ENCODE results near the gene AMIGO1. TPM values are rescaled to one million over a fixed set of nuclear protein-coding genes. Genes with fewer than 3 reads are reported as not detected.
A peak's percentile ranks its signal among the peaks of the same experiment; 100 is the strongest.

AMIGO1 gene
- total RNA-seq = 18.4 TPM
- long read RNA-seq, full-length matches to known transcripts = 22 of 37 reads
- long read RNA-seq, partial matches to known transcripts = 0 of 37 reads
- long read RNA-seq, other reads (novel, unspliced or antisense) = 15 of 37 reads

DNA sequence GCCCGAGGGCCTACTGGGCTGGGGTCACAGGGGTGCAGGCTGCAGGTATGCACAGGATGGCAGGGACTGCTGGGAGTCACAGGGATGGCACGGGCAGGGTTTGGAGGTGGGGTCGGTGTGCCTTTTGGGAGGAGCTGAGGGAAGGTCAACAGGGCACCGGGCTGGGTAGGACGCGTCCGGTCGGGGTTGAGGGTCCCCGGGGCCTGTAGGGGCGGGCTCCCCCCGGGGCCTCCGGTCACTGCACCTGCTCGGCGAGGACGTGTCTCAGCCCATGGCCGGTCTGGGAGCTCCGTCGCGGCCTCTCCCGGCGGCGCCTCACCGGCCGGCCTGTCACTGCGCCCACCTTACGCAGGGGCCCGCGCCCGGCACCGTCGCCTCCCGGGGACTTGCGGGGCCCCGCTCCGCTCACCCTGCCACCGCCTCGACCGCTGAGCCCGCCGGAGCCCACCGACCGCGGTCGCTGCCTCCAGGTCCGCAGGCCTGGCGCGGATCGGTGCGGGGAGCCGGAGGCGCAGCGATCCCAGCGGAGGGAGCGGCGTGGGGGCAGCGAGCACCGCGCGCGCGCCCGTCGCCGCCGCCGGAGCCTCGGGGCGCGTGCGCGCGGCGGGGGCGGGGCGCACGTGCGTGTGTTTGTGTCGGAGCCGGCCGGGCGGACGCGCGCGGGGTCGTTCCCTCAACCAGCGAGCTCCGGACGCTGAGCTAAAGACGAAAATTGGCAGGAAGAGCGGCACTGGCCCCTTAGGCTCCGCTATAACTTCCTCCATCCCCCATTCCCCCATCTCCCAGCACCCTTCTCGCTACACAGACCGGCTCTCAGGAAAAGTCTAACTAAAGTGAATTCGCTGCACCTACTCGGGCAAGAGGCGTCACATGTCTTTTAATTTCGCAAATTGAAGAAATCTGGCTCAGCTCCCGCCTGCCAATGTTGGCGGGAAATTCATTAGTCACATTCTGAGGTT lies at the start of gene AMIGO1:
TSS of gene AMIGO1 (minus strand) at position 552 of the 959 bp plus-strand sequence. CDS start 815 bp downstream, outside the sequence.
- DNase-seq (peak; percentile 86), ATAC-seq (peak; percentile 91)
- intact Hi-C loops (cut with micrococcal nuclease) = no loop called here

DNA sequence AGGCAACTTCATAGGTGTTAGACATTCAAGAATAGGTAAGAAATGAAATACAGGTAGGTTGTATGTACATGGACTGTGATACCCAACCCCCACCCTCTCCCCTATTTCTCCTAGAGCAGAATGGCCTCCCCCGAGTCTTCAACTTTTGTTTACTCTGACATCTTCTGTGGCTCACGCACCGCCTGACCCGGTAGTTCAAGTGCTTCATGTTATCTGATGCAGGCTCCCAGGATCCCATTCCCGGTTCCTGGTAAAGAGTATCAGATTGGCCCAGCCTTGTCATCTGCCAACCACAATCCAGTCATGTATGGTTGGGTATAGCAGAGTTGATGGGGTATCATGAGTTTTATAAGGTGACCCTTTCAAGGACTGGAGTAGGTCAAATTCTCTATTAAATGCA lies 48.0 kb upstream of the AMIGO1 start:
- ATAC-seq = no peak
- intact Hi-C loops (cut with micrococcal nuclease) = no loop called here
- no peak for DNase-seq

DNA sequence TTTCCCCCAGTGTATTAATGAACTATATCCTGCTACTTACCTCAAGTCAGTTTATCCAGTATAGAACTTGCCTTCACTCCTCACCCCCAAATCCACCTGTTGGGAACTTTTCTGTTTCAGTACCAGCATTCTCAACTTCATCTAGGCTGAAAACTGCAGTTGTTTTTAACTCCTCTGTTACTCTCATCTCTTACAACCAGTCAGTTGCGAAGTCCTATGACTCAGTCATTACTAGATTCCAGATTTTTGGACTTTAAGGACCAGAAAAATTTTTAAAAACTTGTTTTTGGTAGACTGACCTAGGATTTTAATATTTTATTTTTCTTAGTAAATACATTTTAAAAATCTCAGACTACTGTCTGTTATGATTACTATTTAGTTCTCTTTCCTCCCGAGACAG lies 47.0 kb upstream of the AMIGO1 start:
- DNase-seq (no peak), ATAC-seq (no peak)
- intact Hi-C loops (cut with micrococcal nuclease) = no loop called here

DNA sequence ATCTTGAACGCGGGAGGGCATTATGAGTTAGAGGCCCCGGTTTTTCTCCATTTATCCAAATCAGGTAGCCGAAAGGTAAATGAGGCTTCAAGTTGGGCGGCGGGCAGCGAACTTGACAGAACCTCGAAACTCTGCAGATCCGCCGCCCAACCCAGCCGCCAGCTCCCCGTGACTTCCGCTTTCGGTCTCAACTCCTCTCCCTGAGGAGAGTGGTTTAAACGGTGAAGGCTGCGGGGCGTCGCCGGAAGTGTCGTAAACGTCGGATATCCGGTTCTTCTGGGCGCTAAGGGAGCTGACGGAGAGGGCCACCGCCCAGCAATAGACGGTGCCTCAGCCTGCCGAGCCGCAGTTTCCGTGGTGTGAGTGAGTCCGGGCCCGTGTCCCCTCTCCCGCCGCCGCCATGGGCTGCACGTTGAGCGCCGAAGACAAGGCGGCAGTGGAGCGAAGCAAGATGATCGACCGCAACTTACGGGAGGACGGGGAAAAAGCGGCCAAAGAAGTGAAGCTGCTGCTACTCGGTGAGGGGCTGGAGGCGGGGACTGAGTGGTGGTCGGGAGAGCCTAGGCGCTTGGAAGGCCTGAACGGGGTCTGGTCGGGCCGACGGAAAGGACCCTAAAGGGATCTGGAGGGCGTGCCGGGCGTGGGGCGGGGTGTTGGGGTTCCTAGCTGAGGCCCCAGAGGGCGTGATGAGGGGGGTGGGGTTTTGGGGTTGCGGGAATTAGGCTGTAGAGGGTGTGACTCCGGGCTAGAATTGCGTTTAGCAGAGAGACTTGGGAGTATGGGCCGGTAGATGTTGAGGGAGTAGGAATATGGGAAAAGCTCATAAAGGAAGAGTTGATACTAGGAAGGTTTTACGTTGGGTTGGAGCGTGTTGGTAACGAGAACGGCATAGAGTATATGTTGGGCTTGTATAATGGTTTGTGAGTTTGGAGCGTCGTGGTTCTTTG lies 39.1 kb upstream of the AMIGO1 start, which contains the start of gene GNAI3:
TSS of gene GNAI3 (plus strand) at position 295 of the 947 bp plus-strand sequence. CDS start at position 401, 106 bp downstream.
- peak; percentile 96 for DNase-seq
- peak; percentile 97 for ATAC-seq
- intact Hi-C loops (cut with micrococcal nuclease) = loop anchor here (5.0 kb wide), 2 partner anchors 94 to 224 kb away; no protein-coding TSS in a partner anchor

- intact Hi-C loops (cut with micrococcal nuclease) = loop anchor here (5.0 kb wide), 2 partner anchors 95 to 225 kb away; no protein-coding TSS in a partner anchor
These were observed 38.2 kb upstream of the AMIGO1 start for GRCh38 chr1:109547463-109548320.

DNA sequence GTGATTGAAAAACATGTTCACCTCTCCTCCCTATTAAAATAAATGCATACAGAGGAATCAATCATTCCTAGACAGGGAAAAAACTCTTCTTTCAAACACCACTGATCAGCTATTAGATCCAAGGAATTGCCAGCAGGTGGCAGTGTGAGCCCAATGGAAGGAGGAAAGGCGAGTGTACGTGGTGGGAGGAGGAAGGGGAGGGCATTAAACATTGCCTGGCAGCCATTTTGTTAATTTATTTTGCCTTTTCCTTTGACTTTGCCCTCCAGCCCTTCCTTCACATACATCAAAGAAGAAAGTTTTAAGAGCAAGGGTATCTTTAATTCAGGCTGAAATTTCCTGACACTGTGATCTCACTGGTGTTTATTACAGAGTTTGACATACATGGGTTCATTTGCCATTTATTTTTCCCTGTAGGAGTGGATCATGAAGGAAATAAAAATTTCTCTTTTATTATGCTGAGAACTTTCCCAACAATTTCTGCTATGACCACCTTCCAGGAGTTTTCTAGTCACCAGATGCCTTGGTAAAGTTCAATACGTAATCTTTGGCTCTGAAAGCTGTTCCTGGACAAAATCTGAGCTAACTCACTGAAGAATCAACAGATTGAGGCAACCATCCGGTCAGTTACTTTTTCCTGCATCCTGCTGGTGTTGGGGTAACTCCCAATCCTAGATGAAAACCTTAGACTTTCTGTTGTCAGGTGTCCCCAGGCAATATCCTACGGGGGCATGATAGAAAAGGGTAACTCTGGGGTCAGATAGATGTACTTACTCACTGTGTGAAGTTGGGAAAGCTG lies 37.0 kb upstream of the AMIGO1 start:
- DNase-seq (peak; percentile 87), ATAC-seq (peak; percentile 69)
- intact Hi-C loops (cut with micrococcal nuclease) = loop anchor here (5.0 kb wide), 2 partner anchors 96 to 226 kb away; no protein-coding TSS in a partner anchor

More at GRCh38 chr1:109547463-109548320, 38.2 kb upstream of the AMIGO1 start:
- no peak for DNase-seq
- ATAC-seq = peak; percentile 28

DNA sequence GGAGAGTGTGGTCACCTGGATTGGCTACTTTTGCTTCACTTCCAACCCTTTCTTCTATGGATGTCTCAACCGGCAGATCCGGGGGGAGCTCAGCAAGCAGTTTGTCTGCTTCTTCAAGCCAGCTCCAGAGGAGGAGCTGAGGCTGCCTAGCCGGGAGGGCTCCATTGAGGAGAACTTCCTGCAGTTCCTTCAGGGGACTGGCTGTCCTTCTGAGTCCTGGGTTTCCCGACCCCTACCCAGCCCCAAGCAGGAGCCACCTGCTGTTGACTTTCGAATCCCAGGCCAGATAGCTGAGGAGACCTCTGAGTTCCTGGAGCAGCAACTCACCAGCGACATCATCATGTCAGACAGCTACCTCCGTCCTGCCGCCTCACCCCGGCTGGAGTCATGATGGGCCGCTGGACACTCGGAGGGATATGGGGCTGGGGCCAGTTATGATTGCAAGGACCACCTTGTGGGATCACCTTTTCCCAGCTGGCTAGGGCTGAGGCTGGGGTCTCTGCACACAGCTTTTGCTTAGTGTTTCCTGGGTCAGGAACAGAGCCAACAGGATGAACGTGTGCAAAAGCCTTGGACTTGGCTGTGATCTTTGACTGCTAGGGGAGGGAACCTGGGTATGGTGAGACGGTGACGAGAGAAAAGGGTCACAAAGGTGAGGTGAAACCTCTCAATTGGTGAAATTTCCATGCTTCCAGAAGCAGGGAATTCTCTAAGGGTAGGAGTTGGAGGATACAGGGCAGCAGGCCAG lies 34.6 kb upstream of the AMIGO1 start:
- ATAC-seq (no peak), DNase-seq (no peak)
- intact Hi-C loops (cut with micrococcal nuclease) = no loop called here

DNA sequence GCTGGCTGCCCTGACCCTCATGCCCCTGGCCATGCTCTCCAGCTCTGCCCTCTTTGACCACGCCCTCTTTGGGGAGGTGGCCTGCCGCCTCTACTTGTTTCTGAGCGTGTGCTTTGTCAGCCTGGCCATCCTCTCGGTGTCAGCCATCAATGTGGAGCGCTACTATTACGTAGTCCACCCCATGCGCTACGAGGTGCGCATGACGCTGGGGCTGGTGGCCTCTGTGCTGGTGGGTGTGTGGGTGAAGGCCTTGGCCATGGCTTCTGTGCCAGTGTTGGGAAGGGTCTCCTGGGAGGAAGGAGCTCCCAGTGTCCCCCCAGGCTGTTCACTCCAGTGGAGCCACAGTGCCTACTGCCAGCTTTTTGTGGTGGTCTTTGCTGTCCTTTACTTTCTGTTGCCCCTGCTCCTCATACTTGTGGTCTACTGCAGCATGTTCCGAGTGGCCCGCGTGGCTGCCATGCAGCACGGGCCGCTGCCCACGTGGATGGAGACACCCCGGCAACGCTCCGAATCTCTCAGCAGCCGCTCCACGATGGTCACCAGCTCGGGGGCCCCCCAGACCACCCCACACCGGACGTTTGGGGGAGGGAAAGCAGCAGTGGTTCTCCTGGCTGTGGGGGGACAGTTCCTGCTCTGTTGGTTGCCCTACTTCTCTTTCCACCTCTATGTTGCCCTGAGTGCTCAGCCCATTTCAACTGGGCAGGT lies 33.9 kb upstream of the AMIGO1 start:
- DNase-seq = no peak
- no peak for ATAC-seq
- intact Hi-C loops (cut with micrococcal nuclease) = no loop called here

DNA sequence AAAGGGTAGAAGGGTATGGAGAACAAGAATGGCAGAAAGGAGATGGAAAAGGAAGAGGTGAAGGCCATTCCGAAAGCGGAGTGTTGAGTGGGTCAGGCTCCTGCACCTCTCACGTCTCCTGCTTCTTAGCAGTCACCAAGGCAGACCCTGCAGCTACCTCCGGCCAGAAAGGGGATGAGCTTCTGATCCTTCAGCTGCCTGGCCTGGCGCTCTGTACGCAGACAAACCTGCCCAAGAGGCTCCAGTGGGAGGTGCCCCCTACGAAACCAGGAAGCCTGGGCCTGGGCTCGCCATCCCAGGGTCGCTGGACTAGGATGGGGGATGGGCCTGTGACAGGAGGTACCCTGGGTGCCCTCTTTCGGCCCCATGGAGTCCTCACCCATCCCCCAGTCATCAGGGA lies 33.1 kb upstream of the AMIGO1 start:
- ATAC-seq (no peak), DNase-seq (no peak)
- intact Hi-C loops (cut with micrococcal nuclease) = no loop called here

DNA sequence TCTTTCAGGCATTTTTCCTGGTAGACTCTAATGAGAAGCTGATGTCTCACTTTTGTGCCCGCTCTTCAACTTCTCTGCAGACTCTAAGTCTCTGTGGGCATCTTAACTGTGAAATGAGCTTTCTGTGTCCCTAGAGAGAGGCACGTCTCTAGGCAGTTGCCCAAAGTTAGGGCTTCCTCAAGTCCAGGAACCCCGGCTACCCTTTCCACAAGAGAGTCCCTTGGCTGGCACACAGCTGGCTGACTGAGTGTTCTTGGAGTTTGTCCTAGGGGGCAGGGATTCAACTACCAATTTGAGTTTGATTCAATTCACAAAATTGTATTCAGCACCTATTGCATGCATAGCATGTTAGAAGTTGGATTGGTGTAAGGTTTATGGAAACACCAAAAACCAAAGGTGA lies 31.6 kb upstream of the AMIGO1 start:
- no peak for DNase-seq
- intact Hi-C loops (cut with micrococcal nuclease) = no loop called here
- ATAC-seq = no peak

DNA sequence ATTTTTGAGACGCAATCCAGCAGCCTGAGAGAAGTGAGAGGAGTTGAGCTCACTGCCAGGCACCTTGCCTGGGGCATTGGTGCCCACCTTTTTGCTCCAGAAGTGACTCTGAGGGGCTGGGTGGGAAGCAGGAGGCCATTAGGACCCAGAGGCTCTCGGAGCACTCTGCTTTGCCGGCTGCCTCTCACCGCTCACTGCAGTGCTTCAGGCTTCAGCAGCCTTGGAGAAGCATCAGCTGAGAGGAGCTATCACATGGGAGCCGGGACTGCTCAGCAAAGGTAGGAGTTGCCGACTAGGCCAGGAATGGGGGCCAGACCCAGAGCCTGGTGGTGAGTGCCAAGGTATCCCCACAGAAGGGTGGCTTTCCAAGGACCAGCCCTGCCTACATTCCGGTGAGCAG lies 30.1 kb upstream of the AMIGO1 start, which contains the start of gene GPR61:
TSS of gene GPR61 (plus strand) at position 197 of the 400 bp plus-strand sequence. CDS start 3,151 bp downstream, outside the sequence.
- ATAC-seq = no peak
- intact Hi-C loops (cut with micrococcal nuclease) = no loop called here
- no peak for DNase-seq

DNA sequence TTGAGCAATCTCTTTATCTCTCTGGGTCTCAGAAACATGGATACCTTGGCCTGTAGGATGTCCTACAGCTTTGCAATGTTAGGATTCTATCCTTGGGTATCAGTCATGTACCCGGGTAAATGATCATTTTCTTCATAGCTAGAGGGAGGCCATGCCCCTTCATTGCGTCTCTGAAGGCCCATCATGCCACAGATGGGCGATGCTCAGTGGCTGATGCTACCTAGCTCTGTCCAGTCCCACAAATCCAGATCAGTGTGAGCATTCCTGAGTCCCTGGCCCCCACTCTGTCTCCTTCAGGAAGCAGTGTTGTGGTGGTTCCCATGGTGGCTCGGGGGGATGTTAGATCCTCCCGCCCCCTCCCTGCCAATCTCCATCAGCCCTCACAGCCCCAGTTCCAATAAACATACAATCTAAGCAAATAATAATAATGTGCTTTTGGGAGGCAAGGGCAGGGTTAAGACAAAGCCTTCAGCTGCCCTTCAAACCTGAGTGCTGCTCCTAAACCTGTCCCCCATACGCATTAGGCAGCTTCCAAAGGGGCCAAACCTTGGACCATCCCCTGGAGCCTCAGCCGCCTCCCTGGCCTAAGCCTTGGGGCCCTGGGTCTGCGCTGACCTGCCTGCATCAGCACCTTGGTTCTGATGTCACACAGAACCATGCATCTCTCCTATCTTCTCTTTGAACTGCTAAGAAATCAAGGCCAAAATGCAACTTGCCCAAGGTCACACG lies 29.5 kb upstream of the AMIGO1 start:
- DNase-seq (no peak), ATAC-seq (no peak)
- intact Hi-C loops (cut with micrococcal nuclease) = no loop called here

DNA sequence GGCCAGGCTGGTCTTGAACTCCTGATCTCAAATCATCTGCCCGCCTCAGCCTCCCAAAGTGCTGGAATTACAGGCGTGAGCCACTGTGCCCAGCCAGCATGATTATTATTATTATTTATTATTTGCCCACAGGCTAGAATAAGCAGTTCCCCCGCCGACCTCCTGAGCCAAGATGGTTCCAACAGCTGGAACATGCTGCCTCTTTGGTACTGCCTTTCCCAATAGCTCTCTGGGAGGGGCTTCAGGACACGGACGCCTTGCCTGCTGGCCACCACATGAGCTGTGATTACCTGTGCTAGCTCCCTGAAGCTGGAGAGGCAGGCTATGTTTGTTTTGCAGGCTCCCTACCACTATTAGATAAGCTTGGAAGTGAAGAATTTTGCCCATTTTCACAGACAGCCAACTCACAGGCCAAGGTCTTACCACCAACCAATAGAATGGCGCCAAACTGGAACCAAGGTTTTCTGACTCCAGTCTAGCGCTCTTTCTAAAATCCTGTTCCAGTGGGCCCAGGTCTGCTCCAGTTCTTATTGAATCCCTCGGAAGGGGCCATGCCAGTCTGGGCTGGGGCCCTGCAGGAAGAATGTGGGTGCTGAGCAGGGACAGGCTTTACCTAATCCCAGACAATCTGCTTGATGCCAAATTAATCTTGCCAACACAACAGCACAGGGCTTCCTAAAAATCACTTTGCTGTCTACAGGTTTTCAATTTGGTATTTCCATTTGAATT lies 28.1 kb upstream of the AMIGO1 start:
- no peak for ATAC-seq
- DNase-seq = no peak
- intact Hi-C loops (cut with micrococcal nuclease) = no loop called here

- ATAC-seq = peak; percentile 82
- intact Hi-C loops (cut with micrococcal nuclease) = no loop called here
- peak; percentile 77 for DNase-seq
These were observed 26.5 kb upstream of the AMIGO1 start for GRCh38 chr1:109535971-109536491.

DNA sequence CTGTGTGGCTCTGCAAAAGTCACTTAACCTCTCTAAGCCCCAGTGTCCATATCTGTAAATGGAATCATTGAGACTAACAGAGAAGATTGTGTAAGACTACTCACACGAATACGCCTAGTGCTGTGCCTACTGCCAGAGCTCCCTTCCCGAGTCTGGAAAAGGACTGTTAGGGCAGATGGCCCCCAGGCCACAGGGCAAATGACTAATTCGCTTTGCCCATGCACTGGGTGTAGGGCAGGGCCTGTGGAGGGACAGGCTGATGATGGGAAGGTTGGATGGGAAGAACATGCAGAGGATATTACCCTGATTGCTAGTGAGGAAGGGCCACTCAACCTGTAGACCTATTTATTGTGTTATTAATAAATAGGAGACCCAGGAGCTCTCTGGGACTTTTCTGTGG lies 26.0 kb upstream of the AMIGO1 start:
- DNase-seq (no peak), ATAC-seq (no peak)
- intact Hi-C loops (cut with micrococcal nuclease) = no loop called here

All from left ventricle myocardium superior (tissue), 1 donor.